ENCODE results near the gene TAPT1.

- TF ChIP-seq CTCF (IDR thresholded peaks at IDR 0.05) (no peak), EZH2 (IDR thresholded peaks at IDR 0.05; ENCODE audit: borderline replicate concordance, insufficient read depth, low read depth, low read length, poor library complexity, severe bottlenecking) (no peak)
Measured at GRCh38 chr4:16114546-16114945, 111.7 kb downstream of the TAPT1 start.

All from B cell (primary cell).